ENCODE measurements around the gene DVL1.

- no peak for TF ChIP-seq EZH2phosphoT487 (IDR thresholded peaks at IDR 0.05; ENCODE audit: borderline replicate concordance)
- no peak for TF ChIP-seq CTCF (conservative IDR thresholded peaks at IDR 0.05; ENCODE audit: low read length)
Measured at GRCh38 chr1:1326075-1326605, 23.1 kb downstream of the DVL1 start.
